NCI-H510A (cell line): ENCODE data around the gene FAM222A.

ENCODE experiments used
- DNase-seq: peaks from one replicate; lab custom pipeline; 2025; lab: John Stamatoyannopoulos, UW

Gene FAM222A

DNA sequence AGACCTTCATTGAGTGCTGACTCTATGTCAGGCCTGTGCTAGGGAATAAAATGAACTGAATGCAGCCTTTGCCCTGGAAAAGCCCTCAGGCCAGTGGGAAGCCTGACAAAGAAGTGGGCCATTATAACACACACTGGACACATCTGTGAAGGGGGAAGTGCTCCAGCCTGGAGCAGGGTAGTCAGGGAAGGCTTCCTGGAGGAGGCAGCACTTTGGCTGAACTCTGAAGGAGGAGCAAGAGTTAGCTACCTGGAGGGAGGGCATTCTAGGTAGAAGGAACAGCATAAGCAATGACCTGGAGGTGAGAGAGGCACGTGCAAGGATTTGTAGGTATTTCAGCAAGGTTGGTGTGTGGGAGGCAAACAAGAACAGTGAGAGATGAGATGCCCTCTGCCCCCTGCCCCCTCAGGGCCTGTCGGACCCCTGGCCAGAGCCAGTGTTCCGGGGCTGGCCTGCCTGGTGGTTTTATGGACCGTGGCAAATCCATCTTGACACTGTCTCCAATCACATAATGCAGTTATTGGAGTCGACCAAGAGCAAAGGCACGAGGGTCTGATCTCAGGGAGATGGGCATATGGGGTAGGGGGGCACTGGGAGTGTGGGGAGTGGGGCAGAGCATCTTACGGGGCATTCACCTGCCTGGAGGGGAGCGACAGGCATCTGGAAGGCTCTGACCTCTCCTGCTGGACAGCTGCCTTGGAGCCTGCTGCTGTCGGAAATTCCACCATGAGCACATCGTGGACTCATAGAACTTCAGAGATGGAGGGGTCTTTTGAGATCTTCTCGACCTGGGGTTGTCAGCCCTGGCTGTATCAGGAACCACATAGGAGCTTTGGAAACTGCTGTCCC, 2.7 kb upstream of the FAM222A start:
- DNase-seq, result no peak

DNA sequence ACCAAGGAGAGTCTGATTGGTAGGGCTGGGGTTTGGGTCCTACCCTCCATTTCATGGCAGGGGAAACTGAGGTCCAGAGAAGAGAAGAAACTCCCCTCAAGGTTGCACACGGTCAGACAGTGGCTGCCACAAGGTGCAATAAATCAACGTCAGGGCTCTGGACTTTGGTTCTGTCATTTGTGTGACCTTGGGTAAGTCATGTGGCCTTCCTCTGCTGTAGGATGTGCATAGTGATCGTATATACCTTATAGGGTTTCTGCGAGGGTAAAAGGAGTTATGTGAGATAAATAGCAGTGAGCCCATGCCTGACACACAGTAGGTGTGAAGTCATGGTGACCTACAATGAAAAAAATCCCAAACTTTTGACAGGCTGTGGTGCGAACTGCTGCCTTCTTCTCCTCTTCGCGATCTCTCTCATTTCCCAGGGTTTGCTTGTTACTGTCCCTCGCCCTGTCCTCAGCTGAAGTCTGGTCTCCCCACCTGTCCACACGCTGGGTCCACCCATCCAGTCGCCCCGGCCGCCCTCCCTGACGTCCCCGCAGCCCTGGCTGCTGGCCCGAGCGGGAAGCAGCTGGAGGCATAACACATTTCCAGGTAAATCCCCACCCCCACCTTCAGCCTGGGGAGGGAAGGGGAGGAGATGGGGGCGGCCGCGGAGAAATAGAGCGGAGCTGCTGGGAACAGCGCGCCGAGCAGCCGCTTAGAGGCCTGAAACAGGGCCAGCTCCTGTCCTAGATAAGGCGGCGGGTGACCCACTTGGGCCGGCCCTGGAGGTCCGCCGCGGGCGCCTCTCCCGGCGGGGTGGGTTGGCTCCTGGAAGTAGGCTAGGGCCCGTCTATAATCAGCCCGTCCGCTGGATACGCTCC, 1.8 kb upstream of the FAM222A start:
- DNase-seq, result no peak

DNA sequence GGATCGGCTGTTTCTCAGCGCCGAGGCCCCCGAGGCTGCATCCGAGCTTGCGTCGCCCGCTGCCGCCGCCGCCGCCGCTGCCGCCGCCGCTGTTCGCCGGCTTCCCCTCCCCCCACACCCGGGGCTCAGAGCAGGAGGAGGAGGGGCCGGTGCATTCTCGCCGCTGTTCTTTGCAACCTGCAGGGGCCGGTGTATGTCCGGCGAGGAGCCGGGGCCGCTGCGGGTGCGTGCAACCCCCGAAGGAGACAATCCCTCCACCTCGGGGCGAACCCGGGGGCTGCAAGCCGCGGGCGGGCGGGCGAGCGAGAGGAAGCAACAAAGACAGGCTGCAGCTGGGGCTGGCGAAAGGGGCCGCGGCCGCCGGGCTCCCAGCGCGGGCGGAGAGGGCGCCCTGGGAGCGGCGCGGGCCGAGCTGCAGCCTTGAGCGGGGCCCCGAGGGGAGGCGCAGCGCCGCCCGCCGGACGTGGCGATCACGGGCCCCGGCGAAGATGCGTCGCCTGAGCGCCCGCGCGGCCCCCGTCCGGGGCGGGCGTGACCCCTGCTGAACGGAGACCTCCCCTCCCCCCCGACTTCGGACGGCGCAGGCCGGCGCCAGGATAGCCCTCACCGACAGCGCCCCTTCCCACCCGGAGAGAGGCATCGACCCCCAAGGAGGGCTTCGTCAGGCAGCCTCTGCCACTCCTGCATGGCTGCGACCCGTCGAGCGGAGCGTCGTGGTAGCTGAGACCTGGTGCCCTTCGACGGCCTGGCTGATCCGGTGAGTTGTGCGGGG, 702 bp downstream of the FAM222A start:
- peak; percentile 69 for DNase-seq

DNA sequence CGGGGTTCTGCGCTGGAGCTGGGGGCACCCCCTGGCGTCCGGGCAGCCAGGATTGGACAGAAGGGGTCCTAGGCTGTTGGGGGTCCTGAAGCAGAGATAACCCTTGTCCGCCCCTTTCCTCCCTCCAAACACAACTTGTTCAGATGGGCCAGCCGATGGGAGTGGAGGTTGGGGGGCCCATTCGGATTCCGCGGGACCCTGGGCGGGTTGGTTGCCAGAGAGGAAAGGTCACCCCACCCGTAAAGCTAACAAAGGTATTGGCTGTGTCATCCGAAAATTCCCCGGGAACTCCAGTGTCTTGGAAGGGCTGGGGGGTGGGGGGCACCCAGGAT, 1.3 kb downstream of the FAM222A start:
- DNase-seq, result no peak

DNA sequence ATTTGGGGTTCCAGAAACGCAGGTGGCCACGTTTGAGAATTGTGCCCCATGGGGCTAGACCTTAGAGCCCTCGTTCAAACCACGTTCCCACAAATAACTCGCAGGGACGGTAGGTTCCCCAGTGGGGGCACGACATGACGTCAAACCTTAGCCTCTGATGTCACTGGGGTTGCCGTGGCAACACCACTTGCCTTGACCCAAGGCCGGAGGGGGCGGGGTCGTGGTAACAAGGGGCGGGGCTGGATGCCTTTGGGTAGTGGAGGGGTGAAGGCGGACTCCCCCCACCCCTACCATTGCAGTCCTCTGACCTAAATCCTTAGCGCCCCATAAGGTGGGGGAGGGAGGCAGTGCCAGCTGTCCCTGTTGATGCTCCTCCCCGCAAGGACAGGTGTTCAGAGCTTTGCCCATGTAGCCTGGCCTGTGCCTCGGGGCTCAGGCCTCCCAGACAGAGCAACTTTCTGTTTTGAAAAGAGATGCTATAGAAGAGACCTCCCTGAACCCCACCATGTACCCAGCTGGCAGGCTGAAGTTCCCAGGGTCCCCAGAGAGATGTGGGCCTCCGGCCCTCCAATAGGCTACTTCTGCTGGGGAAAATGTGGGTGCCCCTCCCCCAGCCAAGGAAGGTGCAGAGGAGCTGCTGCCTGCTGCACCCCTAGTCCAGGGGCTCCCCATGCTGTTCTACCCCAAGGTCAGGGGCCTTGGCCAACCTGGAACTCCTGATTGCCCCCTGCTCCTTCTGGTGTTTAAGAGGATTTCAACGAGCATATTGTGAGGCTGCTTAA, 1.9 kb downstream of the FAM222A start:
- peak; percentile 31 for DNase-seq

DNA sequence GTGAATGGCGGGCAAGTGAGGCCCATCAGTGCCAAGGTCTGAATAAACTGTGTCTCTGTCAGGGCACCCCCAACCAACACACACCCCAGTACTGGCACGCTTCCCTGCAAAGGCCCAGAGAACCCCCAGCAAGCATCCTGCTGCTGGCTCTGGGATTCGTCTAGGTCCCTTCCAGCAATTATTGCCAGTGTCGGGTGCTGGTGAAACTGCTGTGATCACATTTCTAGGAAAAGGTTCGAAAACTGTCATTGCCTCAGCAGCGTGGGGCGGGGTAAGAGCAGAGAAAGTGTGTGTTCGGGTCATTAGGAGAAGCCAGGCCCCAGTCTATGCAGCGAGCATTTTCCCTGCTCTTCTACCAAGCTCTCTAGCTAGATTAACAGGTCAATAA, 2.5 kb downstream of the FAM222A start:
- DNase-seq, result no peak

DNA sequence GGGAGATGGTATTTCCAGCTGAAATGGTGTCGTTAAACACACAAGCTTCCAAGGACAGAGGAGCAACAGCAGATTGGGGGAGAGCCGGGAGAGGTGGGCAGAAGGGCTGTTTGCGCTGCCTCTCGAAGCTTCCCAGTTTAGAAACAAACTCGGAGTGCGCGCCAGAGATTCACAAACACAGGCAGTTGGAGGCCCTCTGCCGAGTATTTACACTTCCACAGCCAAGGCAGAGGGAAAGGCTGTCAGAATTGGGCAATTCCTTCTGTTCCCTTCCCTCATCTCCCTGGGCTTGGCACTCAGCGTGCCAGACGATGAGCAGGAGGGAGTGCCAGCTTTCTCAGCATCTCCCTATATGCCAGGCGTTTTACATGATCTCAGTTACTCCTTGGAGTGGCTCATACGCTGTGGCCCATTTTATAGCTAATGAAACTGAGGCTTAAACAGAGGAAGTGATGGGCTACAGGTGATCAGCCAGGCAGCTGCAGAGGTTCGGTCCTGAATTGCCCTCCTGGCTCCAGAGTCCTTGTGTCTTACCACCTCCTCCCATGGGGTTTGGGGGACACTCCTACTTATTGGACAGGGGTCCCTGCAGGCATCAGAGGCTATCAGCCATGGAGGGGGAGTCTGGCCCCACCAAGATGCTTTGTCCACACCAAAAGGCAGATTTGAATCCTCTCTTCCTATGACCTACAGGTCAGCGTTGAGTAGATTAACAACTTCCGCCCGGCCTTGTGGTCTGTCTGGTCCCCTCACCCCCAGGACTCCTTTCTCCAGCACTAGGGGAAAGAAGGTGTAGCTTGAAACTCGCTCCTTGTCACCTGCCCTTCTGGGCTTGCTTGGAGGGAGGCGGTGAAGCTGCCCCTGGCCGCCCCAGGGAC, 3.1 kb downstream of the FAM222A start:
- DNase-seq, result no peak

DNA sequence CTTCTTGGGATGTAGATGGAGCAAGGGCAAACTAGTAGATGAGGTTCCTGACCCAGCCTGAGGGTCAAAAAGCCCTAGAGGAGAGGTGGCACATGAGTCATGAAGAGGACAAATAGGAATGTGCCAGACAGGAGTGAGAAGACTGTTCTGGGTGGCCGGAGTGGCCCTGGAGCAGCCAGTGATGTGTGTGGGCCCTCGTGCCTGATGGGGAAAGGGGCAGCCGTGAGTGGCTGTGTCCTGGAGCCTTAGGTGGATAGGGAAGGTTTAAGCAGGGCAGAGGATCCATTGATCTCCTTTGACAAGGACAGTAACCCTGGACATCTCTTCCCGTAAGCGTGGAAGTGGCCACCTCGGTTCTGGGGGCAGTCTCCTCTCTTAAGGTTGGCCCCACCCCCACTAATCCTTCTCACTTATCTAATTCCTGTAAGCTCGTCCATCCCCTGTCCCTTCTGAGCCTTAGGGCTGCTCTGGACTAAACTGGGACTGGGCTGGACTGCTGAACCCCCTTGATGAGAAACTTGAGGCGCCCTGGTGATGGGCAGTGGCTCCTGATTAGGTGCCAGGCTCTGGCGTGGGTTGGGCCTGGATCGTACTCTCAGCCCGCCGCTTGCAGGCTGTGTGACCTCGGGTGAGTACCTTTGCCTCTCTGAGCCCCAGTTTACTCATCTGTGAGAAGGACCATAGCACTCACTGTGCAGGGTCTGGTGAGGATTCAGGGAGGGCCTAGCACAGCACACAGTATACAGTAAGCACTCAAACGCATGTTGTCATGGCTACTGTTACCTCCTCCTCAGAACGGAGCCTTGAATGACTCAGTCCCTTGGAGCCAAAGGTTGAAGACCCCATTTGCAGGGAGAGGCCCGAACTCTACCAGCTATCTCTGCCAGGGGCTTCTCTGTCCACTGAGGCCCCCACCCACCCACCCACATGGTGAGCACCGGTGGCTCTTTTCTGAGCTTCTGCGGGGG, 4.0 kb downstream of the FAM222A start:
- no peak for DNase-seq

DNA sequence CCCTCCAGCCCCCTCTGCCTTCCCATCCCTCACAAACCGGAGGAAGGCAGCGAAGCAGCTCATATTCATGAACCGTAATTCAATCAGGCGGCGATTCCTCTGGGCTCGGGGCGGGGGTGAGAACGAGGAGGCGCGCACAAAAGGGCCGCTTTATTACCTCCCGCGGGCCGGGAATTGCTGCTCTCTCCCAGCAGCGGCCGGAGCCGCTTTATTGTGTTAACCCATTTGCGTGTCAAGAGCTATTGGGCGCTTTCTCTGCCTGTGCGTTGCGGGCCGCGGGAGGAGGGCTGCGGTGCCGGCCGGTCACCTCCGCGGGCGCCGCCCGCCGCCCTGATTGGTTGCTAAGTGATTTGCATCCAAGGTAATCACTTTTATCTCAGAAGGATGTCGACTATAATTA, 4.8 kb downstream of the FAM222A start:
- no peak for DNase-seq

DNA sequence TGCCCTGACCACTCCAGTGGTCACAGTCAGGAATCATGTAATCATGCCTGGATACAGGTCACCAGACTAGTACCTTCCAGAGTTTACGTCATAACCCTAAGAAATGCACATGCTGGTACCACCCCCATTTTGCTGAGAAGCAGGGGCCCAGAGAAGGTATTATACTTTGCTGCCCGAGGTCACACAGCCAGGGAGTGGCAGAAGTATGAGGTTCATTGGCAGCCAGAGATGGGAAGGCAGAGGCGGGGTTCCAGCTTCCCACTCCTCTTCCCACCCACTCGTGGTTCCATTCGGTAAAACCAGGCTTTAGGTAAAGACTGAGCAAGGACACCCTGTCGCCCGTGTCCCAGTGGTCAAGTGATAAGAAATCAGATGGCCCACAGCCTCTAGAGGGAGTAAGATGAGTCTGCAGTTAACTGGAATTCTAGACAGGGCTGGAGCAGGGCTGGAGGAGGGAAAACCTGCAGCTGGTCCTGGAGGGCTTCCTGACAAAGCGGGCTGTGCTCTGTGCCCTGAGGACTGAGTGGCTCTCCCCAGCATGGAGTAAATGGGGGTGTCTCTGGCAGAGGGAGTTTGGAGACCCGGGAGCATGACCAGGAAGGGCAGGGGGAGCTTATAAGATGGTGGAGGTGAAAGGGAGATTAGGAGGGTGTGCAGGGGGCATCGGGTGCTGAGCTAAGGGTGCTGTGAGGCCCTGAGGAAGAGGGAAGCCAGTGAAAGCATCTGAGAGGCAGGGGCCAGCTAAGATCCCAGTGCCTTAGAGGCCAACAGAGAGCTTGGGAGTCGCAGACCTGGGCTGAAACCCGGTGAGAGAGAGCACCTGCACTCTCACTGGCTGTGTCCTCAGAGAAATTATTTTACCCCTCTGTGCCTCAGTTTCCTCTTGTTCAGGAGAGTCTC, 5.7 kb downstream of the FAM222A start:
- DNase-seq, result no peak

DNA sequence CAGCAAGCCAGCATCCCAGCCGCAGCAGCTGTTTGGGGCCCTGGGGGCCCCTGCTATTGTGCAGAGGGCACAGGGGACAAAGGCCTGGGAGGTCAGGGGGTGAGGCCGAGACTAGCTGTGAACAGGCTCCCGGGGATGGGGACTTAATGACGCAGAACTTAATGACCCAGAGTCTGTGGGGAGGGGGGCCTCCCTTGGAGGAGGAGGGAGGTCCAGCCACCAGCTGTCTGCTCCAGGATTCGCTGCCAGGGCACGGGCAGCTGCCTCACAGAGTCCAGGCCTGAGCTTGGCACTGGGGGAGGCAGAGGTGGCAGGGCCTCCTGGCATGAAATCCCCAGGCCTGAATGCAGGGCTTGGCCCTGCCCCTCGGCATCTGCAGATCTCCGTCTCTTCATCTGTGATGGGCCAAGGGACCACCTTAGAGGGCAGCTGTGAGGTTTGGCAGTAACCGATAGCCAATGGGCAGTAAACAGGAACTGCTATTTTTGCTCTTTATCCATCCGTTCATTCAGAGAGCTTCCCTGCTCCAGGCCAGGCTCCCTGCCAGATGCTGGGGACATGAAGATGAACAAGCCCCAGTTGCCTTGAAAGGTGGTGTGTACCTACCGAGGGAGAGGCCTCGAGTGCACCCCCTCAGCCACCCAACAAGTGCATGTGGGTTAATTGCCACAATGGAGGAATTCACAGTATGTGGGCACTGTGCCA, 6.7 kb downstream of the FAM222A start:
- no peak for DNase-seq

DNA sequence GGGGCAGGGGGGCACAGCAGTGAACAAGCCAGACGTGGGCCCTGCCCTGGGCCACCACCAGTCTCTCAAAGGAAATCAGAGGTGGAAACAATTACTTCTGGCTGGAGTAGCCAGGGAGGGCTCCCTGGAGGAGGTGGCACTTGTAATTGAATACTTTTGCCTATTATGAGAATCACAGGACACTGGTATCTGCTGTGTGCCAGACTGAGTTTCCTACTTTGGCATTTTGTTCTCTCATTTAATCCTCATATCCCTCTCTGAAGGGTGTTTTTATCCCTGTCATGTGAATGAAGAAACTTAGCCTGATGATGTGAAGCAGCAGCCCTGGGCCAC, 7.2 kb downstream of the FAM222A start:
- no peak for DNase-seq

DNA sequence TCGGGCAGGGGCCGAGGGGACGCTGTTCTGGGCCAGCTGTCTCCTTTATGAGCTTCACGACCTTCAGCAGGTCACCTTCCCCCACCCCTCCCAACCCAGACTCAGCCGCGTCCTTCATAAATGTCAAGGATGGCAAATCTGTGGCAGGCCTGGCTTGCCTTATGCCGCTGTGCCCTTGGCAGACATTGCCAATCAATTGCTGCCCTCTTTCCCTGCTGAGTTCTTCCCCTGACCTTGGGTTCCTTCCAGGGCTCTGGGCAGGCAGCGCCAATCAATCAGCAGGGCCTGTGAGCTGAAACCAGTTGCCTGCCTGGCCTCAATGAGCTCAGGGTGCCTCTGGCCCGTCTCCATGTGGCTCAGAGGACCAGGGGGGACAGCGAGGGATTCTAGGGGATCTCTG, 7.7 kb downstream of the FAM222A start:
- DNase-seq, result no peak

DNA sequence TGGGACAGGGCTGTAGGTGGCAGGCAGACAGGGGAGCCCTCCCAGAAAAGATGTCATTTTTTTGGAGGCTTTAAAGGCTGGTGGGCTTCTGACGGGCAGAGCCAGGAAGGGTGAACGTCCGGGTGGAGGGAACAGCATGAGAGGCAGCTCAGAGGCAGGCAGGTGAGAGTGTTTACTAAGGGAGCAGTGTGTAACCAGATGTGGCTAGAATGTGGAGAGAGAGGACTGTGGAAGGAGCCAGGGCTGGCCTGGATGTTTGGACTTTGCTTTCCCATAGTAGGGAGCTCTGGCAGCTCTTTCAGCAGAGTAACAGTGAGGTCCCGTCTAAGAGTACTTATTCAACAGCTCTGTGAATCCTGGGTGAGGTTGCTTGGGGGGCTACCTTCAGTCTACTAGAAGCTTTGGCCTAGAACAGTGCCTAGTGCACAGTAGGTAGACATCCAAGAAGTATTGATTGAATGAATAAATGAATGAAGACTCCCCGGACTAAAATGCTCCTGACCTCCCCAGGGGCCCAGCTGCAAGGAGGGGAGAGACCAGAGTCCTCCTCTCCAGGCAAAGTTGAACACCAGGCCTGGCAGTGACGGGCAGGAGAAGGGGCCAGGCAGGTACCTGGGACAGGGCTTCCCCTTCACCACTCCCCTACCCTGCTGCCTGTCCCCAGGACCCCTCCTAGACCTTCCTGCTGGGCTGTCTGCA, 8.5 kb downstream of the FAM222A start:
- DNase-seq, result no peak

DNA sequence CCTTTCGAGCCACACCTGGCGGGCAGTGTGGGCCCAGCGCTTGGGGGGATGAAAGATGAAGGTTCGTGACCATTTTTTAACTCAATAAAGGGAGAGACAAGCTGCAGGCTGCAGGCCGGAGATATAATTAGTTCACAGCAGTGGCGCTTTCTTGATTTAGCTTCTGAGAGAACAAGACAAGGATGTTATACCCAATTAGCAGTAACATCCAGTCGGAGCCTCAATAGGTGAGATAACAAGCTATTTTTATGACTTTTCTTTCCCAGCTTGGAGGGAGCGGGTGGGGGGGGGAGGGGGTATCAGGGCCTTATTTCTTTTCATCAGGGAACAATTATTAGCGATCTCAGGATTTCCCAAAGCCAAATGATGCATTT, 9.1 kb downstream of the FAM222A start:
- DNase-seq, result no peak

DNA sequence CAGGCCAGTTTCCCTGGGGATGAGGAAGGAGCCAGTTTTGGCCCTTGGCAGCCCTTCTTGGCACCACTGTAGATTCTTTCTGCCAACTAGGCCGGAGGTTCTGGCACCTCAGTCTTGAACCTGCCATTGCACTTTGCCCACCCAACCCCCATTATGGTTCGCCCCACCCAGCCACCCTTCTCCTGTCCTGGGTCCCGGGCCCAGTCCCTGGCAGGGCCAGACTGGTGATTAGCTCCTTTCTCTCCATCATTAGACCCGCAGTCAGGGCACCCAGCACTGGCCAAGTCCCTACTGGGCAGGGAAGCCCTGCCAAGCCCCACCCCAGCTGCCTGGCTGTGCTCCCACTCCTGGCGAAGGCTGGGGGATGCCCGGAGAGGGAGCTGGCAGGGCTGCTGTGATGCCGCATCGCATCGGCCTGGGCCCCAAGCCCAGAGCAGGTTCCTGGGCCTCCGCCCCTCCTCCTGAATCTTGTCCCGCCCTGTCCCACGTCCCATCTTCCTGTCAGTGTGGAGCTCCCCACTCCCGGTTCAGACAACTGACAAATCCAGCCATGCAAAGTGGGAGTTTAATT, 9.8 kb downstream of the FAM222A start:
- no peak for DNase-seq

DNA sequence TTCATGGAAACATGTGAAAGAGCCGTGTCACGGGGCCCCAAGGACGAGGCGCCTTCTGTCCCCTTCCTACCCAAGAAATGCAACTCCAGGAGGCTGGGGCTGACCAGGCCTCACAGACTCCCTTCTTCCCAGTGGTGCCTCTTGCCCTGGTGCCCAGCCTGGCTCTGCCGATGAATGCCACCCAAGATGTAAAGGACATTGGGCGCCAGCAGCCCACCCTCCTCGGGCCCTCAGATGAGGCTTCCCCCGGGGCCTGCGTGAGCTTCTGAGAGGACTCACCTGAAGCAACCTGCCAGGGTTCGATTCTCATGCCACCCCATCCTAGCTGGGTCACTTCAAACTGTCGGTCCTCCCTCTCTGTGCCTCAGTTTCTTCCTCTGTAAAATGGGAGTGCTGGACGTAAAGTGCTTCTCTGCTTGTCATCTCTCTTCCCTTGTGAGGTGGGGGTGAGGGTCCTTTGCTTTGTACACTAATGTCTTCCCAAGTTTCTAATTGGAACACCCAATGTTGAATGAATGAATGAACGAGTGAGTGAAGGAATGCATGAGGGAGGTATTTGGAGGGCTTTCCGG, 10.8 kb downstream of the FAM222A start:
- no peak for DNase-seq
